HepG2 (cell line): Measurements from ENCODE around the gene KISS1R. TPM values are rescaled to one million over a fixed set of nuclear protein-coding genes. Genes with fewer than 3 reads are reported as not detected.
A peak's percentile ranks its signal among the peaks of the same experiment; 100 is the strongest.

ENCODE experiments used
- ASH2L ChIP-seq: fragments of 300-600, 200-600 bp; sonication (generic); IDR thresholded peaks from 2 replicates; pipeline ENCODE4 v1.7.0; 2017; ENCODE audit warnings: low read depth, mild to moderate bottlenecking, moderate library complexity, mixed read lengths, low read length; ENCODE audit not compliant: insufficient read length
- CENPBD1 ChIP-seq: sonication (generic); formaldehyde crosslinking; IDR thresholded peaks from 2 replicates; pipeline ENCODE4 v1.8.0; 2022; ENCODE audit warnings: missing genetic modification reagents, low read depth, mild to moderate bottlenecking, borderline replicate concordance
- FOXK1 ChIP-seq: sonication (generic); formaldehyde crosslinking; IDR thresholded peaks from 2 replicates; pipeline ENCODE4 v1.4.0; 2020; ENCODE audit warnings: low read depth, missing genetic modification reagents, borderline replicate concordance
- KAT2B ChIP-seq: fragments of 150-350 bp; IDR thresholded peaks from 2 replicates; pipeline ENCODE4 v1.6.1; 2014; ENCODE audit warnings: low read depth, low read length, borderline replicate concordance
- MIER2 ChIP-seq: IDR thresholded peaks from 2 replicates; pipeline ENCODE4 v1.6.1; 2016; ENCODE audit warnings: missing biosample characterization, missing genetic modification reagents
- NFKBIZ ChIP-seq: IDR thresholded peaks from 2 replicates; pipeline ENCODE4 v1.6.1; 2018; ENCODE audit warnings: missing genetic modification reagents, missing compliant biosample characterization
- PRPF4 ChIP-seq: fragments of 200-400 bp; formaldehyde crosslinking; IDR thresholded peaks from 2 replicates; pipeline ENCODE4 v1.6.1; 2016; ENCODE audit warnings: low read length, low read depth; ENCODE audit not compliant: poor library complexity, severe bottlenecking
- RELA ChIP-seq: sonication (generic); formaldehyde crosslinking; IDR thresholded peaks from 2 replicates; pipeline ENCODE4 v1.4.0; 2020; ENCODE audit warnings: missing genetic modification reagents
- RFX1 ChIP-seq: fragments of 450-650 bp; IDR thresholded peaks from 2 replicates; pipeline ENCODE4 v1.6.1; 2017
- XRCC5 ChIP-seq: fragments of 200-400 bp; formaldehyde crosslinking; optimal IDR thresholded peaks from 2 replicates; pipeline ENCODE3; 2017; ENCODE audit warnings: mild to moderate bottlenecking, low read length
- ZMYM3 ChIP-seq: sonication (generic); formaldehyde crosslinking; IDR thresholded peaks from 2 replicates; pipeline ENCODE4 v1.5.1; 2020; ENCODE audit warnings: mild to moderate bottlenecking, missing genetic modification reagents
- ZNF547 ChIP-seq: sonication (generic); formaldehyde crosslinking; IDR thresholded peaks from 2 replicates; pipeline ENCODE4 v1.5.1; 2020; ENCODE audit warnings: mild to moderate bottlenecking, missing genetic modification reagents
- ZNF614 ChIP-seq: IDR thresholded peaks from 2 replicates; pipeline ENCODE4 v1.6.1; 2018; ENCODE audit warnings: missing biosample characterization, missing genetic modification reagents, inconsistent platforms, borderline replicate concordance
- ZNF646 ChIP-seq: sonication (generic); formaldehyde crosslinking; IDR thresholded peaks from 2 replicates; pipeline ENCODE4 v1.9.0; 2021; ENCODE audit warnings: mild to moderate bottlenecking, missing genetic modification reagents
- ZNF792 ChIP-seq: IDR thresholded peaks from 2 replicates; pipeline ENCODE4 v1.6.1; 2016
- polyA plus RNA-seq, 8 experiments: library from polyadenylated mRNA; depleted of rRNA in 3 of 8; stranded (reverse) in 7 of 8; unstranded in 1 of 8; fragments of >200 nt; fragmentation: Illumina TruSeq in 4 of 8; extraction: Trizol in 4 of 8; gene quantifications; 2 replicates each; pipeline versions ENCODE4 v1.2.1 to v1.2.3, GENCODE V29; 2011 to 2016; ENCODE audit warnings: low read depth in 4 of 8, missing spikeins in 1 of 8, mixed read lengths in 1 of 8; ENCODE audit not compliant: insufficient read depth in 1 of 8
- total RNA-seq, 5 experiments: library from RNA; depleted of rRNA; stranded (reverse); fragments of >200 nt; fragmentation: Illumina TruSeq; extraction: Trizol; gene quantifications; 2 replicates each; pipeline ENCODE4 v1.2.3, GENCODE V29; 2016; ENCODE audit warnings: low read depth in 1 of 5
- TF ChIP-seq, protein P1 (sequence below): sonication (generic); formaldehyde crosslinking; IDR thresholded peaks from 2 replicates; pipeline ENCODE4 v1.8.0; 2022; ENCODE audit warnings: missing genetic modification reagents, mild to moderate bottlenecking, inconsistent platforms, borderline replicate concordance

Gene KISS1R
- total and polyA plus RNA-seq, 2 of the 13 experiments (the other 11 are each of a cell fraction or from before 2014, with no cell fraction given), result 1.1 to 10.2 TPM

GRCh38 chr19:952680-953444, 35.7 kb downstream of the KISS1R start (continued):
- TF ChIP-seq ZNF547 (no peak; the same call in 1 of the 2 replicates), RELA (CRISPR knock-in tag) (peak; percentile 48; the same call in 1 of the 2 replicates), CENPBD1 (CRISPR knock-in tag) (no peak), ZMYM3 (CRISPR knock-in tag) (peak; percentile 97), FOXK1 (CRISPR knock-in tag) (peak; percentile 95; the same call in 1 of the 2 replicates), RFX1 (no peak), KAT2B (no peak), PRPF4 (peak; percentile 65), MIER2 (CRISPR knock-in tag) (peak; percentile 40; the same call in 1 of the 2 replicates), ZNF792 (CRISPR knock-in tag) (peak; percentile 12; the same call in 1 of the 2 replicates), NFKBIZ (peak; percentile 55; the same call in 1 of the 2 replicates), ZNF646 (CRISPR knock-in tag) (no peak), ZNF614 (peak; percentile 84), XRCC5 (peak; percentile 77), ASH2L (peak; percentile 99)
- TF ChIP-seq, protein P1, sequence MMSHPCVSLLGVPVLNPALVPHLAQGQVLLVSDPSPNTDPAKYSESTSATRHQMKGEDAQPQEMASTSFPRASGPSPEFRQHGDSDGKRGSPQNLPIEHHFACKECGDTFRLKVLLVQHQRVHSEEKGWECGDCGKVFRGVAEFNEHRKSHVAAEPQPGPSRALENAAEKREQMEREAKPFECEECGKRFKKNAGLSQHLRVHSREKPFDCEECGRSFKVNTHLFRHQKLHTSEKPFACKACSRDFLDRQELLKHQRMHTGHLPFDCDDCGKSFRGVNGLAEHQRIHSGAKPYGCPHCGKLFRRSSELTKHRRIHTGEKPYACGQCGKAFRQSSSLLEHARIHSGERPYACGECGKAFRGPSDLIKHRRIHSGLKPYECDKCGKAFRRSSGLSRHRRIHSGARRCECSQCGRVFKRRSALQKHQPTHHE (CRISPR knock-in tag), result no peak
